ENCODE data around the gene NOX3.
"Not testable (repeated sequence)": the region's sequence is repeated elsewhere in the genome, so short reads cannot be mapped to it uniquely, and the experiment has no call there.

Gene NOX3

GRCh38 chr6:155455766-155456165 lies at the start of gene NOX3:
Gene NOX3 (minus strand): TSS chr6:155455839. CDS start chr6:155455800, 39 bp downstream.
- no peak for DNase-seq (ENCODE audit: low read depth in 1 of 2, low spot score in 1 of 2)

- no peak for DNase-seq (ENCODE audit: low read depth in 1 of 2, low spot score in 1 of 2)
Observed at GRCh38 chr6:155504848-155505607, 49.4 kb upstream of the NOX3 start.

GRCh38 chr6:155502393-155502792 lies 46.8 kb upstream of the NOX3 start:
- DNase-seq (ENCODE audit: low read depth in 1 of 2, low spot score in 1 of 2), result no peak

- no peak for DNase-seq (ENCODE audit: low read depth in 1 of 2, low spot score in 1 of 2)
Observed at GRCh38 chr6:155499574-155499973, 43.9 kb upstream of the NOX3 start.

- DNase-seq (ENCODE audit: low read depth in 1 of 2, low spot score in 1 of 2), result no peak
Observed at GRCh38 chr6:155498370-155498769, 42.7 kb upstream of the NOX3 start.

GRCh38 chr6:155497273-155497672 lies 41.6 kb upstream of the NOX3 start:
- DNase-seq (ENCODE audit: low read depth in 1 of 2, low spot score in 1 of 2), result no peak

GRCh38 chr6:155495011-155495768 lies 39.6 kb upstream of the NOX3 start:
- no peak for DNase-seq (ENCODE audit: low read depth in 1 of 2, low spot score in 1 of 2)

GRCh38 chr6:155493694-155494143 lies 38.1 kb upstream of the NOX3 start:
- no peak for DNase-seq (ENCODE audit: low read depth in 1 of 2, low spot score in 1 of 2)

- no peak for DNase-seq (ENCODE audit: low read depth in 1 of 2, low spot score in 1 of 2)
Observed at GRCh38 chr6:155493026-155493693, 37.5 kb upstream of the NOX3 start.

- no peak for DNase-seq (ENCODE audit: low read depth in 1 of 2, low spot score in 1 of 2)
Observed at GRCh38 chr6:155492061-155492735, 36.6 kb upstream of the NOX3 start.

- no peak for DNase-seq (ENCODE audit: low read depth in 1 of 2, low spot score in 1 of 2)
Observed at GRCh38 chr6:155491421-155491820, 35.8 kb upstream of the NOX3 start.

GRCh38 chr6:155488197-155488596 lies 32.6 kb upstream of the NOX3 start:
- not testable (repeated sequence) for DNase-seq (ENCODE audit: low read depth in 1 of 2, low spot score in 1 of 2)

GRCh38 chr6:155487371-155488130 lies 31.9 kb upstream of the NOX3 start:
- DNase-seq (ENCODE audit: low read depth in 1 of 2, low spot score in 1 of 2), result no peak

- no peak for DNase-seq (ENCODE audit: low read depth in 1 of 2, low spot score in 1 of 2)
Observed at GRCh38 chr6:155486721-155487294, 31.2 kb upstream of the NOX3 start.

- DNase-seq (ENCODE audit: low read depth in 1 of 2, low spot score in 1 of 2), result no peak
Observed at GRCh38 chr6:155485756-155486155, 30.1 kb upstream of the NOX3 start.

- DNase-seq (ENCODE audit: low read depth in 1 of 2, low spot score in 1 of 2), result no peak
Observed at GRCh38 chr6:155483858-155484257, 28.2 kb upstream of the NOX3 start.

GRCh38 chr6:155481215-155481614 lies 25.6 kb upstream of the NOX3 start:
- no peak for DNase-seq (ENCODE audit: low read depth in 1 of 2, low spot score in 1 of 2)

- no peak for DNase-seq (ENCODE audit: low read depth in 1 of 2, low spot score in 1 of 2)
Observed at GRCh38 chr6:155473741-155474140, 18.1 kb upstream of the NOX3 start.

GRCh38 chr6:155472886-155473285 lies 17.2 kb upstream of the NOX3 start:
- no peak for DNase-seq (ENCODE audit: low read depth in 1 of 2, low spot score in 1 of 2)

GRCh38 chr6:155470979-155471616 lies 15.5 kb upstream of the NOX3 start:
- not testable (repeated sequence) for DNase-seq (ENCODE audit: low read depth in 1 of 2, low spot score in 1 of 2)
